ENCODE results near the gene CRX.

- no peak for TF ChIP-seq POLR2A (IDR thresholded peaks at IDR 0.05)
- no peak for TF ChIP-seq CTCF (IDR thresholded peaks at IDR 0.05)
These were observed 69.3 kb downstream of the CRX start for GRCh38 chr19:47890865-47891621.

All from uterus (tissue), 2 donors.